BE2C (cell line): ENCODE results near the gene UBXN10.
"Not testable (repeated sequence)": the region's sequence is repeated elsewhere in the genome, so short reads cannot be mapped to it uniquely, and the experiment has no call there.

Experiments
- DNase-seq: peaks from one replicate; pipeline ENCODE4 v3.0.0-alpha.2; 2020
- H3K27me3 ChIP-seq: fragments of 250-450 bp; sonication (Bioruptor Pico); 2 replicates; pipeline ENCODE4 v1.5.1; 2020; ENCODE audit warnings: mild to moderate bottlenecking
- H3K36me3 ChIP-seq: fragments of 250-450 bp; sonication (Bioruptor Pico); 2 replicates; pipeline ENCODE4 v1.5.1; 2020; ENCODE audit warnings: mild to moderate bottlenecking
- H3K4me1 ChIP-seq: fragments of 250-450 bp; sonication (Bioruptor Pico); 2 replicates; pipeline ENCODE4 v1.5.1; 2020
- H3K4me3 ChIP-seq: 2 replicates; pipeline ENCODE4 v1.5.1; 2011; ENCODE audit warnings: low read depth, low read length
- H3K9me3 ChIP-seq: fragments of 250-450 bp; sonication (Bioruptor Pico); 2 replicates; pipeline ENCODE4 v1.5.1; 2020
- TF ChIP-seq, protein P1 (sequence below): IDR thresholded peaks from 2 replicates; pipeline ENCODE4 v1.5.1; 2012; ENCODE audit warnings: mild to moderate bottlenecking, low read depth, low read length

Gene UBXN10

DNA sequence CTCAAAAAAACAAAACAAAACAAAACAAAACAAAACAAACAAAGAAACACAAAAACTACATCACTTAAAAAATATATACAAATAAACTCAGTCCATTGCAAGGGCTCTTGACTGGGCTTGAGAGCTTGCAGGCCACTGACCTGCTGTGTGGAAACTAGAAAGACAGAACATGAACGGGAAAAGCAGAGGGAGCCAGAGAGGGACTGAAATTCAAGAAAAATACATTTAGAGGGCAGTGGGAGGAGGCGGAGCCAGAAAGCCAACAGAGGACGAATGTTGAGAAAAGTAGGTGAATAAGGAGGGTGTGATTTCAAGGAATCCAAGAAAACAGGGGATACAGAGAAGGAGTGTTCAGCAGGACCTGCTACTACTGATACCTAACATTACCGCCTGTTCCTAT lies 41.8 kb downstream of the UBXN10 start:
- no peaks in the 10 kb centered on the region for H3K36me3 ChIP-seq
- no peaks in the 10 kb centered on the region for H3K9me3 ChIP-seq
- H3K4me3 ChIP-seq: no peak overlapping the region
- no peaks in the 10 kb centered on the region for H3K27me3 ChIP-seq
- DNase-seq: no peak
- no peaks in the 10 kb centered on the region for H3K4me1 ChIP-seq
- TF ChIP-seq, protein P1, sequence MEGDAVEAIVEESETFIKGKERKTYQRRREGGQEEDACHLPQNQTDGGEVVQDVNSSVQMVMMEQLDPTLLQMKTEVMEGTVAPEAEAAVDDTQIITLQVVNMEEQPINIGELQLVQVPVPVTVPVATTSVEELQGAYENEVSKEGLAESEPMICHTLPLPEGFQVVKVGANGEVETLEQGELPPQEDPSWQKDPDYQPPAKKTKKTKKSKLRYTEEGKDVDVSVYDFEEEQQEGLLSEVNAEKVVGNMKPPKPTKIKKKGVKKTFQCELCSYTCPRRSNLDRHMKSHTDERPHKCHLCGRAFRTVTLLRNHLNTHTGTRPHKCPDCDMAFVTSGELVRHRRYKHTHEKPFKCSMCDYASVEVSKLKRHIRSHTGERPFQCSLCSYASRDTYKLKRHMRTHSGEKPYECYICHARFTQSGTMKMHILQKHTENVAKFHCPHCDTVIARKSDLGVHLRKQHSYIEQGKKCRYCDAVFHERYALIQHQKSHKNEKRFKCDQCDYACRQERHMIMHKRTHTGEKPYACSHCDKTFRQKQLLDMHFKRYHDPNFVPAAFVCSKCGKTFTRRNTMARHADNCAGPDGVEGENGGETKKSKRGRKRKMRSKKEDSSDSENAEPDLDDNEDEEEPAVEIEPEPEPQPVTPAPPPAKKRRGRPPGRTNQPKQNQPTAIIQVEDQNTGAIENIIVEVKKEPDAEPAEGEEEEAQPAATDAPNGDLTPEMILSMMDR: no peak

DNA sequence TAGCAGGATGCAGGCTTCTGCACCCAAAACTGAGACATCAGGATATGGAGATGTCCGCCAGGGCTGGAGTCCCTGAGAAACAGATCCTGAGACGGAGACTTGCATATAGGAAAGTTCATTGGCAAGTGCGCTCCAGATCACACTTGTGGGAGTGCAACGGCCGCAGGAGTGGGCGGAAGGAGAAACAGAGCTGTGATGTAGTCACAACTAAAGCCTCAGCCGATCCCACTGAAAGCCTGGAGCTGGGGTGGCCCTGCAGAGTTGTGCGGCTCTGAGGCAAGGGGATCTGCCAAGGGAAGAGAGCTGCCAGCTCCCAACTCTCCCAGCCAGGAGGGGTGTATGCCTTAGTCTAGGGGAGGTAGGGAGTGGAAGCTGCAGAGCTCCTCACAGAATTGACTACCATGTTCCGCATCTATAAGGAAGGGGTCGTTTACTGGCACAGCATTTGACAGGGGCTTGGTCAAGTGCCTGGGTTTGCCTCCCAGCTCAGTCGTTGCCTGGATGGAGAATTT lies 42.5 kb downstream of the UBXN10 start:
- TF ChIP-seq, protein P1: no peak
- no peaks in the 10 kb centered on the region for H3K36me3 ChIP-seq
- no peaks in the 10 kb centered on the region for H3K9me3 ChIP-seq
- no peak overlapping the region for H3K4me3 ChIP-seq
- H3K4me1 ChIP-seq: no peaks in the 10 kb centered on the region
- H3K27me3 ChIP-seq: no peaks in the 10 kb centered on the region
- no peak for DNase-seq

DNA sequence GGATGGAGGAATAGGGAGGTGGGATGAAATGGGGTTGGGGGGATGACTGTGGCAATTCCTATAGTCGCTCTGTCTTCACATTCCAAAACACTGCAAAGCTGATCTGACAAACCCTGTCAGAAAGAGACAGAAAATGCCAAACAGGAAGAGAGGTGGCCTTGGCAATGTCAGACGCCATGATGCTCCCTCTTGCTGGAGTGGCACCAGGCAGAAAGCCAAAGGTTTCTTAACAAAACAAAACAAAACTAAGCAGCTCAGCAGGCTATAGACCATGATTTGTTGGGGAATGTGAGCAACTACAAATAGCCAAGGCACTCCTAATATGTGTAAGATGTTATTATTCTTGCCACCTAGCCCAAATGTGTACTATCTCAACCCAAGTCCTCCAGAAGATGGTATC lies 43.3 kb downstream of the UBXN10 start:
- no peaks in the 10 kb centered on the region for H3K9me3 ChIP-seq
- TF ChIP-seq, protein P1: no peak
- no peak for DNase-seq
- no peaks in the 10 kb centered on the region for H3K27me3 ChIP-seq
- H3K4me1 ChIP-seq: no peaks in the 10 kb centered on the region
- no peaks in the 10 kb centered on the region for H3K36me3 ChIP-seq
- no peak overlapping the region for H3K4me3 ChIP-seq

DNA sequence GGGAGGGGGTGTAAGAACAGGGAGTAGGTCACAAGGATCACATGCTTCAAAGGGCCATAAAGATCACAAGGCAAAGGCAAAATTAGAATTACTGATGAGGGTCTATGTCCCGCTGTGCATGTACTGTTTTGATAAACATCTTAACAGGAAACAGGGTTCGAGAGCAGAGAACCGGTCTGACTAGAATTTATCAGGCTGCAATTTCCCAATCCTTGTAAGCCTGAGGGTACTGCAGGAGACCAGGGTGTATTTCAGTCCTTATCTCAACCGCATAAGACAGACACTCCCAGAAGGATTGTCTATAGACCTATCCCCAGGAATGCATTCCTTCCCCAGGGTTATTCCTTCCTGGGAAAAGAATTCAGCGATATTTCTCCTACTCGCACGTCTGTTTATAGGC lies 46.7 kb downstream of the UBXN10 start:
- H3K36me3 ChIP-seq, H3K4me3 ChIP-seq, H3K9me3 ChIP-seq, DNase-seq, H3K4me1 ChIP-seq, H3K27me3 ChIP-seq: not testable (repeated sequence)

DNA sequence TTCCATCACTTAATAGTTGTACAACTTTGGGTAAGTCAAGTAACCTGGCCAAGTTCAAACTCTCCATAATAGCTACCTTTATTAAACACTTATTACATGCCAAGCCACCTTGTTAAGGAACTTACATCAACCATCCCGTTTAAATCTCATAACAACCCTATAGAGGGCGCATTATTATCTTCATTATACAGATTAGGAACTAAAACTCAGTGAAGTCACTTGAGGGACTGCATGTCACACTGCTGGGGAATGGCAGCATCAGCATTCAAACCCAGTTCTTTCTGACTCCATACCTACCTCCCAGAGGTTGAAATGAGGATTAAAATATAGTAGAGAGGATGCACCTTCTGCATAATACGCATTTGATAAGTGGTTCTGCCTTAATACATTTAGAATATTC lies 47.5 kb downstream of the UBXN10 start:
- TF ChIP-seq, protein P1: peak; percentile 45
- Histone ChIP-seq H3K27me3 (no peaks in the 10 kb centered on the region), H3K9me3 (no peaks in the 10 kb centered on the region), H3K4me3 (no peak overlapping the region), H3K36me3 (no peaks in the 10 kb centered on the region), H3K4me1 (no peaks in the 10 kb centered on the region)
- no peak for DNase-seq

DNA sequence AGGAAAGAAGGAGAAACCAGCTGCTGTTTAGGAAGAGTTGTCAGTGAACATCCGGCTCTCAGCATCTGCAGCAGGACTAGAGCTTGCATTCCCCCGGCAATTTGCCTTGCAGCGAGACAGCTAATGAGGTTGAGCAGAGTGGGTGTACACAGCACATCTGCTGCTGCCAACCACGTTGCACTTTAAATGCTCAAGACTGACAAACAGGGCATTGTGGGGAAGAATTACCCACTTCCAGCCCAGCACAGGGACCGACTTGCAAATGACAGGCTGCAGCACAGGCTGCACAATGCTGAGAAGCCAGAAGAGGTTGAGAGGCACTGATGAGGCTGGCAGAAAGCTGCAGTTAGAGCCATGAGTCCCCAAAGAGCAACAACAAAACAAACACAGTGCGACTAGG lies 48.0 kb downstream of the UBXN10 start:
- H3K4me1 ChIP-seq: no peaks in the 10 kb centered on the region
- H3K9me3 ChIP-seq: no peaks in the 10 kb centered on the region
- TF ChIP-seq, protein P1: no peak
- peak; percentile 52 for DNase-seq
- H3K36me3 ChIP-seq: no peaks in the 10 kb centered on the region
- H3K4me3 ChIP-seq: peak overlapping the region; percentile 17; the same call in 1 of the 2 replicates
- H3K27me3 ChIP-seq: no peaks in the 10 kb centered on the region
